ENCODE measurements around the gene ADARB1. TPM values are rescaled to one million over a fixed set of nuclear protein-coding genes. Genes with fewer than 3 reads are reported as not detected.

Gene ADARB1
- total and polyA plus RNA-seq, 2 donors (not counting 1 experiment from before 2014, with no cell fraction given): 17.1 to 33.3 TPM

DNA sequence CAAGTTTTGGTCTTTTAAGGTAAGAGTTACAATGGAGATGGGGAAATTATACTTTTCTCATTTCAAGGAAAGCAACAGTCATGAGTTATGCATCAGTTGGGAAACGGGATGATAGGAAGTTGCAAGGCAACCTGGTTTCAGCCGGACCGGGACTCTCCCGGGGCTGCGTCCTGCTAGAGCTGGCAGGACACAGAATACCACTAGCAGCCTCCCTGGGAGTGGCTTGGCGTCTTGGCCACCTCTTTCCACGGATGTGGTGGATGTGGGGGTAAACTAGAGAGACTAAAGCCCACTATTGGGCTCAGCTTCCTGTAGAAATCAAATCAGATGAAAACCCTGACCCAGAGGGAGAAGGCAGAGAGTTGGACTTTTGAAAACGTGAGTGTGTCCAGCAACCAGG is 71.9 kb downstream of the ADARB1 start:
- Histone ChIP-seq H3K79me2 (ENCODE audit: control insufficient read depth, insufficient read depth, low read length) (peaks cover 50% of the 10 kb centered on the region), H4K20me1 (ENCODE audit: control insufficient read depth, insufficient read depth, low read length, poor library complexity, severe bottlenecking) (peaks cover 74% of the 10 kb centered on the region), H3K27me3 (replicated peaks in 1 of 4; ENCODE audit: control extremely low read depth in 1 of 4, control insufficient read depth in 3 of 4, insufficient read depth in 4 of 4, low read length in 3 of 4) (no peaks in the 10 kb centered on the region), H3K27ac (ENCODE audit: low read length in 2 of 2) (no peak overlapping the region), H3K4me1 (ENCODE audit: control insufficient read depth in 2 of 2, insufficient read depth in 2 of 2, low read length in 2 of 2) (no peaks in the 10 kb centered on the region), H3K9ac (ENCODE audit: low read length) (no peak overlapping the region), H3K4me2 (replicated peaks; ENCODE audit: low read depth, low read length, poor library complexity, severe bottlenecking) (no peak overlapping the region), H2AFZ (ENCODE audit: insufficient read depth, low read depth, low read length, poor library complexity, severe bottlenecking) (no peak overlapping the region), H3K36me3 (replicated peaks in 1 of 2; ENCODE audit: control extremely low read depth in 1 of 2, control insufficient read depth in 1 of 2, extremely low read depth in 1 of 2, insufficient read depth in 2 of 2, low read length in 1 of 2) (peaks cover 0 to 25% of the 10 kb centered on the region in 2 experiments), H3K4me3 (ENCODE audit: control extremely low read depth in 1 of 5, extremely low read depth in 1 of 5, insufficient read depth in 1 of 5, low read depth in 2 of 5, low read length in 4 of 5) (no peak overlapping the region), H3K9me3 (ENCODE audit: control extremely low read depth in 1 of 3, control insufficient read depth in 2 of 3, insufficient read depth in 1 of 3, low read length in 2 of 3) (no peaks in the 10 kb centered on the region)
- Mint-ChIP-seq H3K27me3 (no peaks in the 10 kb centered on the region), H3K4me1 (peaks cover 4% of the 10 kb centered on the region), H3K9me3 (ENCODE audit: insufficient read depth) (no peaks in the 10 kb centered on the region), H3K4me3 (no peak overlapping the region), H3K27ac (no peak overlapping the region)
- TF ChIP-seq EZH2 (IDR thresholded peaks at IDR 0.05; ENCODE audit: borderline replicate concordance, insufficient read depth, low read depth, low read length, poor library complexity, severe bottlenecking): no peak
- TF ChIP-seq, protein P1, sequence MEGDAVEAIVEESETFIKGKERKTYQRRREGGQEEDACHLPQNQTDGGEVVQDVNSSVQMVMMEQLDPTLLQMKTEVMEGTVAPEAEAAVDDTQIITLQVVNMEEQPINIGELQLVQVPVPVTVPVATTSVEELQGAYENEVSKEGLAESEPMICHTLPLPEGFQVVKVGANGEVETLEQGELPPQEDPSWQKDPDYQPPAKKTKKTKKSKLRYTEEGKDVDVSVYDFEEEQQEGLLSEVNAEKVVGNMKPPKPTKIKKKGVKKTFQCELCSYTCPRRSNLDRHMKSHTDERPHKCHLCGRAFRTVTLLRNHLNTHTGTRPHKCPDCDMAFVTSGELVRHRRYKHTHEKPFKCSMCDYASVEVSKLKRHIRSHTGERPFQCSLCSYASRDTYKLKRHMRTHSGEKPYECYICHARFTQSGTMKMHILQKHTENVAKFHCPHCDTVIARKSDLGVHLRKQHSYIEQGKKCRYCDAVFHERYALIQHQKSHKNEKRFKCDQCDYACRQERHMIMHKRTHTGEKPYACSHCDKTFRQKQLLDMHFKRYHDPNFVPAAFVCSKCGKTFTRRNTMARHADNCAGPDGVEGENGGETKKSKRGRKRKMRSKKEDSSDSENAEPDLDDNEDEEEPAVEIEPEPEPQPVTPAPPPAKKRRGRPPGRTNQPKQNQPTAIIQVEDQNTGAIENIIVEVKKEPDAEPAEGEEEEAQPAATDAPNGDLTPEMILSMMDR (IDR thresholded peaks at IDR 0.05): no peak
- ChIA-PET POLR2A (no interaction called here), CTCF (interaction anchor here (3.8 kb wide), 1 partner anchor 9 kb away, joined by 33 read pairs; no protein-coding TSS in a partner anchor)
- intact Hi-C loops (cut with micrococcal nuclease): no loop called here
- ATAC-seq (ENCODE audit: low read depth) (no peak), DNase-seq (no peak)
- 92% methylated on average over 5 of the region's 8 CpGs for WGBS (ENCODE audit: insufficient coverage)

DNA sequence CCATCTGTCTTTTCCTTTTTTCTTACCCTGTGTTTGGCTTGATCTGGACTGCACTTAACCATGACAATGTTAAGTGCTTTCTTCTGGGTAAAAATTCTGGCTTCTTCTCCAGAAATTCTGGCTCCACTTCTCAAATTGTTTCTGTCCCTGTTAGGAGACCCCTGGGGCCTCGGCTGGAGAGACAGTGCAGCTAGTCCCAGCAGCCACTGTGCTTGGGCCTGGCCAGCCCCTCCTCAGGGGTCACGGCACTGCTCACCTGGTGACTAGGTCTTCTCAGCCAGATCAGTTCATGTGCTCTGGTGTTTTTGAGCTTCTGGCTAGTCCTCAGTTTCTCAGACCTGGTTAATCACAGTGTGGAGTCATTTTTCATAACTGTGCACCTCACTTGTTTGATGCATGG is 72.4 kb downstream of the ADARB1 start:
- Mint-ChIP-seq H3K27me3 (no peaks in the 10 kb centered on the region), H3K4me3 (no peak overlapping the region), H3K9me3 (ENCODE audit: insufficient read depth) (no peaks in the 10 kb centered on the region), H3K27ac (no peak overlapping the region), H3K4me1 (peaks cover 7% of the 10 kb centered on the region)
- Histone ChIP-seq H2AFZ (ENCODE audit: insufficient read depth, low read depth, low read length, poor library complexity, severe bottlenecking) (no peak overlapping the region), H4K20me1 (ENCODE audit: control insufficient read depth, insufficient read depth, low read length, poor library complexity, severe bottlenecking) (peaks cover 74% of the 10 kb centered on the region), H3K27ac (ENCODE audit: low read length in 2 of 2) (no peak overlapping the region), H3K27me3 (replicated peaks in 1 of 4; ENCODE audit: control extremely low read depth in 1 of 4, control insufficient read depth in 3 of 4, insufficient read depth in 4 of 4, low read length in 3 of 4) (no peaks in the 10 kb centered on the region), H3K9me3 (ENCODE audit: control extremely low read depth in 1 of 3, control insufficient read depth in 2 of 3, insufficient read depth in 1 of 3, low read length in 2 of 3) (no peaks in the 10 kb centered on the region), H3K36me3 (replicated peaks in 1 of 2; ENCODE audit: control extremely low read depth in 1 of 2, control insufficient read depth in 1 of 2, extremely low read depth in 1 of 2, insufficient read depth in 2 of 2, low read length in 1 of 2) (peaks cover 0 to 25% of the 10 kb centered on the region in 2 experiments), H3K4me1 (ENCODE audit: control insufficient read depth in 2 of 2, insufficient read depth in 2 of 2, low read length in 2 of 2) (peaks cover 4 to 5% of the 10 kb centered on the region in 2 donors), H3K79me2 (ENCODE audit: control insufficient read depth, insufficient read depth, low read length) (peaks cover 45% of the 10 kb centered on the region), H3K4me2 (replicated peaks; ENCODE audit: low read depth, low read length, poor library complexity, severe bottlenecking) (no peak overlapping the region), H3K9ac (ENCODE audit: low read length) (no peak overlapping the region), H3K4me3 (ENCODE audit: control extremely low read depth in 1 of 5, extremely low read depth in 1 of 5, insufficient read depth in 1 of 5, low read depth in 2 of 5, low read length in 4 of 5) (no peak overlapping the region)
- DNase-seq: no peak
- ATAC-seq (ENCODE audit: low read depth): no peak
- ChIA-PET CTCF (interaction anchor here (3.8 kb wide), 1 partner anchor 10 kb away, joined by 33 read pairs; no protein-coding TSS in a partner anchor), POLR2A (no interaction called here)
- TF ChIP-seq, protein P1 (IDR thresholded peaks at IDR 0.05): no peak
- no peak for TF ChIP-seq EZH2 (IDR thresholded peaks at IDR 0.05; ENCODE audit: borderline replicate concordance, insufficient read depth, low read depth, low read length, poor library complexity, severe bottlenecking)
- intact Hi-C loops (cut with micrococcal nuclease): no loop called here
- WGBS (ENCODE audit: insufficient coverage): 94% methylated on average over 2 of the region's 2 CpGs

Measured in B cell (primary cell).